PC-3 (cell line): Measurements from ENCODE around the gene GDAP1L1. TPM values are rescaled to one million over a fixed set of nuclear protein-coding genes. Genes with fewer than 3 reads are reported as not detected.

Experiments used
- ATAC-seq: fragments of 200-7000 bp; cut with Tn5 transposase; 2 replicates; pipeline ENCODE4 v1.9.1; 2020; ENCODE audit warnings: mild to moderate bottlenecking, moderate library complexity
- BruUV-seq: library from RNA; stranded (reverse); fragments of 400-500 nt; replicated peaks from 2 replicates; lab custom pipeline; 2021; lab: Mats Ljungman, UMichigan
- CTCF ChIA-PET: fragments of 300-600 bp; sonication (Branson Sonifier 250); formaldehyde crosslinking; loops from one replicate; lab custom pipeline; 2022; ENCODE audit warnings: antibody characterized with exemption; lab: Charles Lee
- POLR2A ChIA-PET: fragments of 300-600 bp; sonication (Branson Sonifier 250); formaldehyde crosslinking; loops from one replicate; lab custom pipeline; 2022; ENCODE audit warnings: antibody characterized with exemption; ENCODE audit not compliant: unreplicated experiment; lab: Charles Lee
- DNase-seq: peaks from one replicate; pipeline ENCODE4 v3.0.0-alpha.2; 2015
- H2AFZ ChIP-seq: fragments of 300-600 bp; sonication (generic); 2 replicates; pipeline ENCODE4 v1.6.0; 2016; ENCODE audit warnings: antibody characterized with exemption, low read length
- H3F3A ChIP-seq: fragments of 300-600 bp; sonication (generic); one replicate; pipeline ENCODE4 v1.6.0; 2017; ENCODE audit warnings: antibody characterized with exemption, low read length, control low read depth, mild to moderate bottlenecking; ENCODE audit not compliant: unreplicated experiment
- H3K27ac ChIP-seq: fragments of 300-600 bp; sonication (generic); 2 replicates; pipeline ENCODE4 v1.5.1; 2016; ENCODE audit warnings: mild to moderate bottlenecking, low read length
- H3K27me3 ChIP-seq: fragments of 300-600 bp; sonication (generic); 2 replicates; pipeline ENCODE4 v1.6.1; 2016; ENCODE audit warnings: low read length, mixed read lengths
- H3K36me3 ChIP-seq: fragments of 300-600 bp; sonication (generic); 2 replicates; pipeline ENCODE4 v1.6.1; 2016; ENCODE audit warnings: low read depth, mixed run types, low read length, mixed read lengths
- H3K4me1 ChIP-seq: fragments of 300-600 bp; sonication (generic); 2 replicates; pipeline ENCODE4 v1.5.1; 2016; ENCODE audit warnings: low read length; ENCODE audit not compliant: insufficient read depth
- H3K4me2 ChIP-seq: fragments of 300-600 bp; sonication (generic); 2 replicates; pipeline ENCODE4 v1.6.0; 2016; ENCODE audit warnings: low read length
- H3K4me3 ChIP-seq: fragments of 300-600 bp; sonication (generic); 2 replicates; pipeline ENCODE4 v1.5.1; 2016; ENCODE audit warnings: mild to moderate bottlenecking, low read length, mixed read lengths
- H3K79me2 ChIP-seq: fragments of 300-600 bp; sonication (generic); 2 replicates; pipeline ENCODE4 v1.6.1; 2017; ENCODE audit warnings: low read length, mixed read lengths
- H3K9ac ChIP-seq: fragments of 300-600 bp; sonication (generic); 2 replicates; pipeline ENCODE4 v1.6.0; 2016; ENCODE audit warnings: mild to moderate bottlenecking, low read length
- H3K9me2 ChIP-seq: fragments of 300-600 bp; sonication (generic); replicated peaks from 2 replicates; pipeline ENCODE4 v1.6.1; 2016; ENCODE audit warnings: mixed run types, low read length, mixed read lengths
- H3K9me3 ChIP-seq: fragments of 300-600 bp; sonication (generic); 2 replicates; pipeline ENCODE4 v1.6.1; 2016; ENCODE audit warnings: low read length, mixed read lengths
- H4K20me1 ChIP-seq: fragments of 300-600 bp; sonication (generic); 2 replicates; pipeline ENCODE4 v1.6.1; 2016; ENCODE audit warnings: low read length, mixed read lengths
- CTCF ChIP-seq: fragments of 300-600 bp; sonication (generic); conservative IDR thresholded peaks from 2 replicates; pipeline ENCODE4 v1.5.1; 2017; ENCODE audit warnings: antibody characterized with exemption, low read depth, mild to moderate bottlenecking, low read length
- EZH2 ChIP-seq: fragments of 300-600 bp; sonication (generic); IDR thresholded peaks from one replicate; pipeline ENCODE4 v1.6.1; 2017; ENCODE audit warnings: antibody characterized with exemption, mild to moderate bottlenecking, low read length; ENCODE audit not compliant: unreplicated experiment
- EZH2phosphoT487 ChIP-seq: fragments of 300-600 bp; sonication (generic); IDR thresholded peaks from 2 replicates; pipeline ENCODE4 v1.6.1; 2018; ENCODE audit warnings: mild to moderate bottlenecking, antibody characterized with exemption, low read length, borderline replicate concordance
- intact Hi-C: fragments of 100-400 bp; cut with micrococcal nuclease; formaldehyde crosslinking; loops from 2 replicates; pipeline ENCODE4 v1.9.0; 2023
- total RNA-seq: library from RNA; depleted of rRNA; stranded (reverse); fragments of >200 nt; gene quantifications from 2 replicates; pipeline ENCODE4 v1.2.3, GENCODE V29; 2014

GDAP1L1 gene
- total RNA-seq, 1 experiment from 2014 or later = not detected

- H3K27ac ChIP-seq = no peak overlapping the region
- no peak overlapping the region for H2AFZ ChIP-seq
- no peaks in the 10 kb centered on the region for H4K20me1 ChIP-seq
- H3K9ac ChIP-seq = no peak overlapping the region
- peaks cover 10% of the 10 kb centered on the region for H3K79me2 ChIP-seq
- no peaks in the 10 kb centered on the region for H3K9me2 ChIP-seq
- no peaks in the 10 kb centered on the region for H3K9me3 ChIP-seq
- no peaks in the 10 kb centered on the region for H3K27me3 ChIP-seq
- intact Hi-C loops = no loop called here
- H3K4me1 ChIP-seq = peaks cover under 1% of the 10 kb centered on the region; the same call in 1 of the 2 replicates
- H3K4me3 ChIP-seq = no peak overlapping the region
- BruUV-seq = no TSS peak
- no peaks in the 10 kb centered on the region for H3F3A ChIP-seq
- no peaks in the 10 kb centered on the region for H3K36me3 ChIP-seq
- ATAC-seq (no peak), DNase-seq (no peak)
- ChIA-PET POLR2A (no interaction called here), CTCF (no interaction called here)
- TF ChIP-seq EZH2phosphoT487 (no peak), CTCF (no peak), EZH2 (no peak)
- no peak overlapping the region for H3K4me2 ChIP-seq
These were observed 57.3 kb downstream of the GDAP1L1 start for GRCh38 chr20:44304383-44304782.

GRCh38 chr20:44306927-44307326, 59.8 kb downstream of the GDAP1L1 start:
- ATAC-seq = no peak
- intact Hi-C loops = no loop called here
- Histone ChIP-seq H3K4me3 (no peak overlapping the region), H3F3A (no peaks in the 10 kb centered on the region), H4K20me1 (no peaks in the 10 kb centered on the region), H2AFZ (no peak overlapping the region), H3K9ac (no peak overlapping the region), H3K9me3 (no peaks in the 10 kb centered on the region), H3K4me1 (peaks cover 11% of the 10 kb centered on the region), H3K9me2 (no peaks in the 10 kb centered on the region), H3K27me3 (no peaks in the 10 kb centered on the region), H3K79me2 (peaks cover 24% of the 10 kb centered on the region), H3K27ac (no peak overlapping the region), H3K4me2 (no peak overlapping the region), H3K36me3 (no peaks in the 10 kb centered on the region)
- BruUV-seq = no TSS peak
- TF ChIP-seq EZH2phosphoT487 (no peak), CTCF (no peak), EZH2 (no peak)
- no peak for DNase-seq
- ChIA-PET POLR2A (no interaction called here), CTCF (no interaction called here)

- POLR2A ChIA-PET = interaction anchor here (0.6 kb wide), 1 partner anchor 44 kb away, joined by 4 read pairs; no protein-coding TSS in a partner anchor
These were observed 62.9 kb downstream of the GDAP1L1 start for GRCh38 chr20:44309763-44310663.

More at GRCh38 chr20:44309763-44310663, 62.9 kb downstream of the GDAP1L1 start:
- Histone ChIP-seq H3K9me2 (no peaks in the 10 kb centered on the region), H3K4me2 (peak overlapping the region; percentile 97), H2AFZ (peak overlapping the region; percentile 97), H3K9me3 (no peaks in the 10 kb centered on the region), H4K20me1 (no peaks in the 10 kb centered on the region), H3K4me1 (peaks cover 11% of the 10 kb centered on the region), H3K27me3 (no peaks in the 10 kb centered on the region), H3K36me3 (no peaks in the 10 kb centered on the region), H3K9ac (peak overlapping the region; percentile 86), H3K27ac (no peak overlapping the region), H3K79me2 (peaks cover 24% of the 10 kb centered on the region), H3F3A (no peaks in the 10 kb centered on the region), H3K4me3 (peak overlapping the region; percentile 92)
- peak; percentile 70 for DNase-seq
- intact Hi-C loops = loop anchor here (5.0 to 10.0 kb wide), 2 partner anchors 162 to 195 kb away; no protein-coding TSS in a partner anchor
- CTCF ChIA-PET = interaction anchor here (0.9 to 3.3 kb wide), 3 partner anchors 74 to 93 kb away, joined by 4 to 36 read pairs (median 15); no protein-coding TSS in a partner anchor
- no peak for TF ChIP-seq EZH2phosphoT487
- no peak for TF ChIP-seq CTCF
- TF ChIP-seq EZH2 = no peak
- peak; percentile 48 for ATAC-seq
- BruUV-seq = TSS peak; percentile 56
